GM12892 (cell line): ENCODE measurements around the gene FOLR3.

Experiments used
- POLR2A ChIP-seq: IDR thresholded peaks from 2 replicates; pipeline ENCODE4 v1.6.1; 2011; ENCODE audit warnings: low read depth, low read length, control low read depth
- POLR2AphosphoS5 ChIP-seq: IDR thresholded peaks from 2 replicates; pipeline ENCODE4 v1.6.1; 2011; ENCODE audit warnings: low read depth, low read length, control low read depth
- TAF1 ChIP-seq: IDR thresholded peaks from 2 replicates; pipeline ENCODE4 v1.6.1; 2011; ENCODE audit warnings: low read depth, mild to moderate bottlenecking, control low read depth, low read length, borderline replicate concordance

DNA sequence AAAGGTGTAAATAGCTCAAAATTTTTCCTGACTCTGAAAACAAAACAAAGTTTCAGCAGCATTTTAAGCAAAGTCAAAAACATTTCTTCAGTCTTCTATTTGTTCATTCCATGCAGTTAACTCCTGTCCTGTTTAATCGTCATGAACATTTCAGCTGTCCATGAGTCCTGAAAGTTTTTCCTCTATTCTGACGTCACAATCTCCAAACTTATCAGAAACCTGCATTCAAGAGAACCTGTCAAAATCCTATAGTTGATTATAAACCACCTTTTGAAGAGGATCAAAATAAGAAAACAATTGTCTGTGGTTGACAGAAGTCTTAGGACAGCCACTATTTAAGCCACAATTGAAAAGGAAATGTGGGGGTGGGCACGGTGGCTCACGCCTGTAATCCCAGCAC, 15.4 kb downstream of the FOLR3 start:
- no peak for TF ChIP-seq POLR2A
- no peak for TF ChIP-seq POLR2AphosphoS5
- TF ChIP-seq TAF1 = no peak
